HUES64 (cell line): Measurements from ENCODE around the gene SPATA12.
"Not testable (repeated sequence)": the region's sequence is repeated elsewhere in the genome, so short reads cannot be mapped to it uniquely, and the experiment has no call there.

Experiments
- H3K27ac ChIP-seq: 2 replicates; pipeline ENCODE4 v1.7.0; 2013; ENCODE audit warnings: low read depth, low read length, inconsistent platforms
- H3K27me3 ChIP-seq: 2 replicates; pipeline ENCODE4 v1.6.1; 2013; ENCODE audit warnings: mild to moderate bottlenecking, low read length; ENCODE audit not compliant: insufficient read depth
- H3K36me3 ChIP-seq: 2 replicates; pipeline ENCODE4 v1.6.1; 2013; ENCODE audit warnings: mild to moderate bottlenecking, low read length; ENCODE audit not compliant: insufficient read depth
- H3K4me1 ChIP-seq: 2 replicates; pipeline ENCODE4 v1.6.1; 2013; ENCODE audit warnings: mild to moderate bottlenecking, low read length, moderate library complexity; ENCODE audit not compliant: insufficient read depth
- H3K4me3 ChIP-seq: 2 replicates; pipeline ENCODE4 v1.5.1; 2013; ENCODE audit warnings: mild to moderate bottlenecking, low read length, moderate library complexity
- H3K9ac ChIP-seq: 2 replicates; pipeline ENCODE4 v1.6.1; 2013; ENCODE audit warnings: mild to moderate bottlenecking, low read depth, low read length
- H3K9me3 ChIP-seq: 2 replicates; pipeline ENCODE4 v1.6.1; 2013; ENCODE audit warnings: low read depth, low read length; ENCODE audit not compliant: insufficient read depth
- WGBS: fragments of 150-250, 120-280 bp; methylation state at CpG from one replicate; pipeline ENCODE4 v1.1.7; 2013; ENCODE audit warnings: missing lambda C conversion rate; 5-methylcytosine and 5-hydroxymethylcytosine counted together

The SPATA12 gene

GRCh38 chr3:57081173-57081572, 20.7 kb downstream of the SPATA12 start:
- no peak overlapping the region for H3K9ac ChIP-seq
- no peak overlapping the region for H3K27ac ChIP-seq
- 95% methylated on average over 3 of the region's 3 CpGs for WGBS
- no peaks in the 10 kb centered on the region for H3K9me3 ChIP-seq
- peaks cover 38% of the 10 kb centered on the region for H3K27me3 ChIP-seq
- peaks cover 7% of the 10 kb centered on the region; the same call in 1 of the 2 replicates for H3K4me1 ChIP-seq
- H3K4me3 ChIP-seq: no peak overlapping the region
- H3K36me3 ChIP-seq: no peaks in the 10 kb centered on the region

GRCh38 chr3:57082481-57082880, 22.0 kb downstream of the SPATA12 start:
- whole genome bisulfite sequencing: 96% methylated on average over 6 of the region's 6 CpGs
- H3K27ac ChIP-seq: no peak overlapping the region
- no peak overlapping the region for H3K9ac ChIP-seq
- no peaks in the 10 kb centered on the region for H3K9me3 ChIP-seq
- H3K27me3 ChIP-seq: peaks cover 29% of the 10 kb centered on the region
- peaks cover 7% of the 10 kb centered on the region; the same call in 1 of the 2 replicates for H3K4me1 ChIP-seq
- no peak overlapping the region for H3K4me3 ChIP-seq
- H3K36me3 ChIP-seq: no peaks in the 10 kb centered on the region

GRCh38 chr3:57083266-57083995, 23.0 kb downstream of the SPATA12 start:
- not testable (repeated sequence) for H3K27ac ChIP-seq, H3K36me3 ChIP-seq, H3K4me3 ChIP-seq, H3K9ac ChIP-seq, H3K4me1 ChIP-seq, H3K9me3 ChIP-seq
- peaks cover 20% of the 10 kb centered on the region for H3K27me3 ChIP-seq
- 95% methylated on average over 16 of the region's 16 CpGs for WGBS

GRCh38 chr3:57085211-57085610, 24.7 kb downstream of the SPATA12 start:
- Histone ChIP-seq H3K9ac (no peak overlapping the region), H3K9me3 (no peaks in the 10 kb centered on the region), H3K27ac (no peak overlapping the region), H3K4me3 (no peak overlapping the region), H3K36me3 (peaks cover 7% of the 10 kb centered on the region; the same call in 1 of the 2 replicates), H3K4me1 (peaks cover 3% of the 10 kb centered on the region; the same call in 1 of the 2 replicates), H3K27me3 (peaks cover 8% of the 10 kb centered on the region)
- WGBS: 91% methylated on average over 4 of the region's 4 CpGs

- no peak overlapping the region for H3K4me3 ChIP-seq
- H3K4me1 ChIP-seq: no peaks in the 10 kb centered on the region
- H3K9me3 ChIP-seq: no peaks in the 10 kb centered on the region
- no peak overlapping the region for H3K27ac ChIP-seq
- no peaks in the 10 kb centered on the region for H3K27me3 ChIP-seq
- no peak overlapping the region for H3K9ac ChIP-seq
- peaks cover 12% of the 10 kb centered on the region; the same call in 1 of the 2 replicates for H3K36me3 ChIP-seq
These were observed 25.7 kb downstream of the SPATA12 start for GRCh38 chr3:57086201-57086600.

GRCh38 chr3:57087361-57088092, 27.1 kb downstream of the SPATA12 start:
- Histone ChIP-seq H3K36me3 (peaks cover 20% of the 10 kb centered on the region; the same call in 1 of the 2 replicates), H3K27ac (no peak overlapping the region)
- WGBS: 97% methylated on average over 1 of the region's 1 CpG

GRCh38 chr3:57088503-57088902, 28.0 kb downstream of the SPATA12 start:
- H3K36me3 ChIP-seq: peaks cover 30% of the 10 kb centered on the region; the same call in 1 of the 2 replicates
- H3K27me3 ChIP-seq: no peaks in the 10 kb centered on the region
- H3K9ac ChIP-seq: no peak overlapping the region
- no peaks in the 10 kb centered on the region for H3K9me3 ChIP-seq
- H3K4me3 ChIP-seq: no peak overlapping the region
- H3K4me1 ChIP-seq: no peaks in the 10 kb centered on the region
- H3K27ac ChIP-seq: no peak overlapping the region
- WGBS: 93% methylated on average over 5 of the region's 5 CpGs

More at GRCh38 chr3:57087361-57088092, 27.1 kb downstream of the SPATA12 start:
- Histone ChIP-seq H3K27me3 (no peaks in the 10 kb centered on the region), H3K9me3 (no peaks in the 10 kb centered on the region), H3K9ac (no peak overlapping the region), H3K4me3 (no peak overlapping the region), H3K4me1 (no peaks in the 10 kb centered on the region)

- WGBS: 91% methylated on average over 4 of the region's 4 CpGs
- H3K36me3 ChIP-seq: peaks cover 35% of the 10 kb centered on the region; the same call in 1 of the 2 replicates
- H3K27ac ChIP-seq: no peak overlapping the region
- H3K9ac ChIP-seq: no peak overlapping the region
- H3K4me1 ChIP-seq: no peaks in the 10 kb centered on the region
- H3K9me3 ChIP-seq: no peaks in the 10 kb centered on the region
- H3K27me3 ChIP-seq: no peaks in the 10 kb centered on the region
- H3K4me3 ChIP-seq: no peak overlapping the region
These were observed 28.6 kb downstream of the SPATA12 start for GRCh38 chr3:57089043-57089442.

- 94% methylated on average over 3 of the region's 3 CpGs for WGBS
- H3K36me3 ChIP-seq: peaks cover 61% of the 10 kb centered on the region
- H3K9me3 ChIP-seq: no peaks in the 10 kb centered on the region
- H3K27me3 ChIP-seq: no peaks in the 10 kb centered on the region
- no peak overlapping the region for H3K9ac ChIP-seq
- peaks cover 4% of the 10 kb centered on the region; the same call in 1 of the 2 replicates for H3K4me1 ChIP-seq
- H3K4me3 ChIP-seq: no peak overlapping the region
- no peak overlapping the region for H3K27ac ChIP-seq
These were observed 31.2 kb downstream of the SPATA12 start for GRCh38 chr3:57091521-57092273.

- Histone ChIP-seq H3K36me3 (peaks cover 79% of the 10 kb centered on the region), H3K4me3 (no peak overlapping the region), H3K27ac (no peak overlapping the region), H3K9me3 (no peaks in the 10 kb centered on the region), H3K9ac (no peak overlapping the region), H3K4me1 (peaks cover 4% of the 10 kb centered on the region; the same call in 1 of the 2 replicates), H3K27me3 (no peaks in the 10 kb centered on the region)
These were observed 33.0 kb downstream of the SPATA12 start for GRCh38 chr3:57093489-57093888.
